CD4-positive, CD25-positive, alpha-beta regulatory T cell (primary cell): Measurements from ENCODE around the gene WAPL. TPM values are rescaled to one million over a fixed set of nuclear protein-coding genes. Genes with fewer than 3 reads are reported as not detected.

ENCODE experiments used
- ATAC-seq, 2 donors: fragments of 150-1000 bp; cut with Tn5 transposase; one replicate each; pipeline ENCODE4 v1.10.0; 2021; ENCODE audit warnings: low read depth in 2 of 2, moderate number of reproducible peaks in 2 of 2, moderate library complexity in 1 of 2
- DNase-seq, 3 donors: peaks; one replicate each; pipeline versions ENCODE4 v3.0.0 to v3.0.0-alpha.2; 2012 to 2022; ENCODE audit warnings: mixed read lengths in 1 of 3
- H3K27ac ChIP-seq: one replicate; pipeline ENCODE4 v1.7.0; 2013; ENCODE audit warnings: mild to moderate bottlenecking, low read length; ENCODE audit not compliant: insufficient read depth, poor library complexity, severe bottlenecking
- H3K27me3 ChIP-seq: one replicate; pipeline ENCODE4 v1.7.0; 2013; ENCODE audit warnings: low read length; ENCODE audit not compliant: control insufficient read depth, insufficient read depth
- H3K36me3 ChIP-seq: one replicate; pipeline ENCODE4 v1.7.0; 2013; ENCODE audit warnings: mild to moderate bottlenecking, low read length, moderate library complexity; ENCODE audit not compliant: control insufficient read depth, insufficient read depth
- H3K4me1 ChIP-seq: 2 replicates; pipeline ENCODE4 v1.7.0; 2013; ENCODE audit warnings: mild to moderate bottlenecking, low read length; ENCODE audit not compliant: insufficient read depth, control insufficient read depth, poor library complexity, severe bottlenecking
- H3K4me3 ChIP-seq: one replicate; pipeline ENCODE4 v1.7.0; 2013; ENCODE audit warnings: low read depth, mild to moderate bottlenecking, low read length, moderate library complexity
- H3K9me3 ChIP-seq, 2 experiments: 1 replicate in 1 of 2; 2 replicates in 1 of 2; pipeline ENCODE4 v1.7.0; 2013; ENCODE audit warnings: low read length in 2 of 2, mild to moderate bottlenecking in 1 of 2, moderate library complexity in 1 of 2; ENCODE audit not compliant: control insufficient read depth in 2 of 2
- H3K27ac Mint-ChIP-seq, 3 donors: one replicate each; pipeline ENCODE4 v1.8.0; 2020 to 2022; ENCODE audit warnings: mild to moderate bottlenecking in 3 of 3, mixed read lengths in 3 of 3, moderate library complexity in 2 of 3
- H3K27me3 Mint-ChIP-seq: one replicate; pipeline ENCODE4 v1.8.0; 2022; ENCODE audit warnings: mild to moderate bottlenecking, mixed read lengths
- H3K36me3 Mint-ChIP-seq: one replicate; pipeline ENCODE4 v1.8.0; 2020; ENCODE audit warnings: mixed read lengths
- H3K4me1 Mint-ChIP-seq, 4 donors: one replicate each; pipeline ENCODE4 v1.8.0; 2020 to 2022; ENCODE audit warnings: mixed read lengths in 4 of 4, mild to moderate bottlenecking in 1 of 4
- H3K4me3 Mint-ChIP-seq, 4 donors: one replicate each; pipeline ENCODE4 v1.8.0; 2020 to 2022; ENCODE audit warnings: mild to moderate bottlenecking in 4 of 4, mixed read lengths in 4 of 4, moderate library complexity in 3 of 4
- H3K9me3 Mint-ChIP-seq, 7 donors: one replicate each; pipeline ENCODE4 v1.8.0; 2020 to 2022; ENCODE audit warnings: mixed read lengths in 7 of 7, mild to moderate bottlenecking in 3 of 7, moderate library complexity in 2 of 7
- polyA plus RNA-seq, 4 donors: library from polyadenylated mRNA; unstranded; fragments of 300-500 nt; fragmentation: Illumina TruSeq; gene quantifications; one replicate each; pipeline ENCODE4 v1.2.3, GENCODE V29; 2021
- total RNA-seq: library from RNA; stranded (reverse); gene quantifications from one replicate; pipeline ENCODE4 v1.2.3, GENCODE V29; 2022

The WAPL gene
- total and polyA plus RNA-seq, 5 donors from 2014 or later = 33.3 to 54.3 (median 36.6) TPM

DNA sequence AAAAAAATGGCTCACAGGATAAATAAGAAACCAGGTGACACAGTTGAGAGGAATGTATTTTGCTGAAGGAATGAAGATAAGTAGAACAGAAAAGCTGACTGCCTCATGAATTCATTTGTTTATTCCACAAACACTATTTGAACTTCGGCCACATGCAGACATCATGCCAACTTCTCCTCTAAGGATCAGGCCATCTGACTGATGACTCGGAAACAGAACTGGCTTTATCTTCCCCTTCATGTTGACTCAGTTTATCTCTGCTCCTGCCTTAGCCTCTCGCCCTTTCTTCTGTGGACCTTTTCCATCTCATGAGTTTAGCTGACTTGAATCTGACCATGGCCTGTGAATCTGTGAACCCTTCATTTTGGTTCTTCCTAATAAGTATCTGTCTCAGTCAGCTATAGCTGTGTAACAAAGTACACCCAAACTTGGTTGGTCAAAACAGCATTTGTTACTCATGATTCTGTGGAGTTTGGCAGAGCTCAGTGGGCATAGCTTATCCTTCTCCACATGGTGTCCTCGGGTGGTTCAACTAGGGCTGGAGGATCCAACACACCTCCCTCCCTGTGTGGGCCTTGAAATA lies 111.0 kb downstream of the WAPL start:
- peak overlapping the region in 3 of 4 donors; percentile 74 to 85 (median 80) for H3K4me3 Mint-ChIP-seq
- H3K36me3 Mint-ChIP-seq = no peaks in the 10 kb centered on the region
- Histone ChIP-seq H3K27ac (peak overlapping the region; percentile 71), H3K9me3 (no peaks in the 10 kb centered on the region), H3K4me1 (peaks cover 37% of the 10 kb centered on the region), H3K27me3 (no peaks in the 10 kb centered on the region), H3K4me3 (peak overlapping the region; percentile 72), H3K36me3 (no peaks in the 10 kb centered on the region)
- DNase-seq (no peak), ATAC-seq (no peak)
- peaks cover 4% of the 10 kb centered on the region for H3K27me3 Mint-ChIP-seq
- H3K9me3 Mint-ChIP-seq = peaks cover 0 to 1% (median 0%) of the 10 kb centered on the region in 7 donors
- peaks cover 30 to 53% (median 34%) of the 10 kb centered on the region in 4 donors for H3K4me1 Mint-ChIP-seq
- peak overlapping the region; percentile 88 to 95 (median 92) for H3K27ac Mint-ChIP-seq

GRCh38 chr10:86409183-86409582 lies 112.4 kb downstream of the WAPL start:
- peaks cover 4% of the 10 kb centered on the region for H3K27me3 Mint-ChIP-seq

GRCh38 chr10:86403183-86403797 lies 118.3 kb downstream of the WAPL start:
- peaks cover 0 to 26% (median 13%) of the 10 kb centered on the region in 4 donors for H3K4me1 Mint-ChIP-seq
- peak overlapping the region; percentile 23 to 74 (median 54) for H3K4me3 Mint-ChIP-seq
- H3K27ac Mint-ChIP-seq = peak overlapping the region in 2 of 3 donors; percentile 48 to 68
- H3K27me3 Mint-ChIP-seq = peaks cover 16% of the 10 kb centered on the region
- no peak overlapping the region for H3K27ac ChIP-seq
- H3K36me3 ChIP-seq = no peaks in the 10 kb centered on the region
- peaks cover 24% of the 10 kb centered on the region for H3K4me1 ChIP-seq
- H3K27me3 ChIP-seq = no peaks in the 10 kb centered on the region
- H3K4me3 ChIP-seq = no peak overlapping the region
- no peaks in the 10 kb centered on the region for H3K36me3 Mint-ChIP-seq
- ATAC-seq = no peak
- no peaks in the 10 kb centered on the region for H3K9me3 Mint-ChIP-seq
- no peak for DNase-seq
- H3K9me3 ChIP-seq = no peaks in the 10 kb centered on the region

More at GRCh38 chr10:86409183-86409582, 112.4 kb downstream of the WAPL start:
- ATAC-seq (no peak), DNase-seq (no peak)
- Histone ChIP-seq H3K36me3 (no peaks in the 10 kb centered on the region), H3K27me3 (no peaks in the 10 kb centered on the region), H3K27ac (no peak overlapping the region), H3K9me3 (no peaks in the 10 kb centered on the region), H3K4me3 (no peak overlapping the region), H3K4me1 (peaks cover 37% of the 10 kb centered on the region)
- Mint-ChIP-seq H3K4me3 (no peak overlapping the region), H3K27ac (no peak overlapping the region), H3K4me1 (peaks cover 25 to 41% (median 30%) of the 10 kb centered on the region in 4 donors), H3K9me3 (peaks cover 0 to 1% (median 0%) of the 10 kb centered on the region in 7 donors), H3K36me3 (no peaks in the 10 kb centered on the region)

- Mint-ChIP-seq H3K36me3 (no peaks in the 10 kb centered on the region), H3K4me1 (peaks cover 0 to 26% (median 13%) of the 10 kb centered on the region in 4 donors)
- H3K27ac ChIP-seq = no peak overlapping the region
Observed at GRCh38 chr10:86402283-86402941, 119.2 kb downstream of the WAPL start.

DNA sequence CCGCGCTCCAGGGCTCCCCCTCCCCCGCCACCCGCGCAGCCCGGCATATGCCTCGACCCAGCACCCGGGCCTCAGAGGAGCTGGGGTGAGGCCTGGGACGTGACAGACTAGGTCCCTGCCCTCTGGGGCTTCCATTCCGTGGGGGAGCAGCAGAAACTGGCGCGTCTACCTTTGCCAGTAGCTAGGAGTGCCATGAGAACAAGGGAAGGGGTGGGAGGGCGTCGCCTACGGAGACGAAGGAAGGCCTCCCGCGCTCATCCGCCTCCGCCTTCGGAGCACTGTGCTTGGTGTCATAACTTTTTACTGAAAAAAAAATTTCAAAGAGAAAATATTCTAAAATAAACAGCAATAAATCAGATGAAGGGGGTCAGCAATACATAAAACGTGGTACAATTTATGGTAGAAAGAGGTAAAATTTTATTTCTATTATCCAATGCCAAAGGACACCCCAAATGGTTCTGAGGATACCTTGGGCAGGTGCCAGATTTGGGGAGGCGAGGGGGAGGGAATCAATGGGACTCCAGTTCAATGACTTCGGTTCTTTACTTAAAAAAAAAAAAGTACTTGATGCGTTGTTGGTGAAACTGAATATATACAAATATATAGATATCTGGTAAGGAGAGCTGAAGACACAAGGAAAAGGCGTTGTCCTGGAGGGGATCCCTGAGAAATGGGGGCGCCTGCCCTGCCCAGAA lies 119.9 kb downstream of the WAPL start:
- ATAC-seq (no peak), DNase-seq (peak in 2 of 3 donors; percentile 20 to 28)
- no peaks in the 10 kb centered on the region for H3K36me3 Mint-ChIP-seq

More at GRCh38 chr10:86402283-86402941, 119.2 kb downstream of the WAPL start:
- Histone ChIP-seq H3K4me1 (peaks cover 24% of the 10 kb centered on the region), H3K27me3 (no peaks in the 10 kb centered on the region), H3K9me3 (no peaks in the 10 kb centered on the region), H3K36me3 (no peaks in the 10 kb centered on the region), H3K4me3 (no peak overlapping the region)
- DNase-seq = no peak
- Mint-ChIP-seq H3K27ac (peak overlapping the region in 2 of 3 donors; percentile 68 to 73), H3K27me3 (peaks cover 16% of the 10 kb centered on the region), H3K4me3 (peak overlapping the region; percentile 61 to 95 (median 82)), H3K9me3 (no peaks in the 10 kb centered on the region)
- no peak for ATAC-seq

DNA sequence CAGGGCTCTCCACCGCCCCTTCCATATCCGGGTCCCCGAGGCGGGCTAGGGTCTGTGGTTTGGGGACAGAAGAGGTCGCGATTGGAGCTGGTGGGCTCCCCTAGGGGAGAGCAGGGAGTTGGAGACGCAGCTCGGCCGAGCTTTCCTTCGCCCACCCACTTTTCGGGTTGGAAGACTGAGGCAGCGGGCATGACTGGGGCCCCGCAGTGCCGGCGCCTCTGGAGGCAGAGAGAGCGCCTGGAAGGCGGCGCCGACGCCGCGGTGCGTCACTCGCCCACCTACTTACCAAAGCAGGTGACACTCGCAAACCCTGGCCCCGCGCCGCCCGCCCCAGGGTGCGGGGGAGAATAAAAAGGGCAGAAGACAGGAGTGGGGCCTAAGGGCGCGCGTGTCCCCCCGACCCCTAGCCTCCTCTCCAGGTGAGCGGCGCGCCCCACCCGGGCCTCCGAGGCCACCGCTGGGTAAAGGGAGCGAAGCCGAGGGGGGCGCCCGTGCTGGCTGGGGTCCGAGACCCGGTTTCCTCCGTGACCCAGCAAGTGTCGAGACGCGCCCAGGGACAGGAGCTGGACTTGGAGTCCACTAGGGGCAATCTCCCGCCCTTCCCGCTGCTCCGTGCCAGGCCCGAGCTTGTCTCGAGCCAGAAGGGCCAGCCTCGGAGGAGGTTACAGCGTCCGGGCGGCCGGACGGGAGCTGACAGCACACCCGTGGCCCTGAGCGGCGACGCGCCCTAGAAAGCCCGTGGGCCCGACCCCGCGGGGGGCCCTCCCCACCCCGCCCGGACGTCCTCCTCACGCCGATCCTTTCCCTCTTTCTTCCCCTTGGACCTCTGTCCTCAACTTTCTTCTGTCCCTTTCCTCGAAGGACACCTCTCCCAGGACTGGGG lies 120.6 kb downstream of the WAPL start:
- Mint-ChIP-seq H3K27me3 (peaks cover 20% of the 10 kb centered on the region), H3K27ac (peak overlapping the region; percentile 60 to 87 (median 79)), H3K4me1 (peaks cover 0 to 26% (median 13%) of the 10 kb centered on the region in 4 donors), H3K9me3 (no peaks in the 10 kb centered on the region), H3K36me3 (no peaks in the 10 kb centered on the region), H3K4me3 (peak overlapping the region; percentile 74 to 95 (median 91))
- Histone ChIP-seq H3K36me3 (no peaks in the 10 kb centered on the region), H3K27me3 (no peaks in the 10 kb centered on the region), H3K4me1 (peaks cover 24% of the 10 kb centered on the region), H3K27ac (peak overlapping the region; percentile 61), H3K4me3 (no peak overlapping the region), H3K9me3 (no peaks in the 10 kb centered on the region)
- peak; percentile 42 to 45 for ATAC-seq
- DNase-seq = peak; percentile 55 to 75 (median 67)

More for the DNA sequence above, 119.9 kb downstream of the WAPL start:
- peak overlapping the region; percentile 61 to 95 (median 82) for H3K4me3 Mint-ChIP-seq
- peak overlapping the region; percentile 52 to 73 (median 62) for H3K27ac Mint-ChIP-seq
- no peaks in the 10 kb centered on the region for H3K27me3 ChIP-seq
- H3K27ac ChIP-seq = peak overlapping the region; percentile 47
- H3K4me3 ChIP-seq = no peak overlapping the region
- peaks cover 0 to 26% (median 13%) of the 10 kb centered on the region in 4 donors for H3K4me1 Mint-ChIP-seq
- H3K9me3 Mint-ChIP-seq = no peaks in the 10 kb centered on the region
- no peaks in the 10 kb centered on the region for H3K9me3 ChIP-seq
- peaks cover 16% of the 10 kb centered on the region for H3K27me3 Mint-ChIP-seq
- peaks cover 24% of the 10 kb centered on the region for H3K4me1 ChIP-seq
- H3K36me3 ChIP-seq = no peaks in the 10 kb centered on the region
